GM21786 (cell line): ENCODE results near the gene RTTN.

Experiments used
- ATAC-seq: cut with Tn5 transposase; IDR thresholded peaks from one replicate; pipeline ENCODE4 v1.9.1; 2021; ENCODE audit not compliant: unreplicated experiment

The RTTN gene

GRCh38 chr18:70200286-70200685, 5.2 kb downstream of the RTTN start:
- no peak for ATAC-seq

- ATAC-seq, result no peak
Measured at GRCh38 chr18:70197844-70198243, 7.6 kb downstream of the RTTN start.

GRCh38 chr18:70197026-70197425, 8.5 kb downstream of the RTTN start:
- no peak for ATAC-seq

- no peak for ATAC-seq
Measured at GRCh38 chr18:70195852-70196434, 9.5 kb downstream of the RTTN start.

GRCh38 chr18:70195014-70195614, 10.4 kb downstream of the RTTN start:
- peak; percentile 46 for ATAC-seq

- peak; percentile 89 for ATAC-seq
Measured at GRCh38 chr18:70194227-70194890, 11.1 kb downstream of the RTTN start.

GRCh38 chr18:70190529-70190928, 15.0 kb downstream of the RTTN start:
- ATAC-seq, result no peak

GRCh38 chr18:70188113-70188512, 17.4 kb downstream of the RTTN start:
- ATAC-seq, result no peak

GRCh38 chr18:70183441-70183840, 22.0 kb downstream of the RTTN start:
- ATAC-seq, result no peak

- no peak for ATAC-seq
Measured at GRCh38 chr18:70182548-70182947, 22.9 kb downstream of the RTTN start.

GRCh38 chr18:70181725-70182124, 23.8 kb downstream of the RTTN start:
- no peak for ATAC-seq

GRCh38 chr18:70181015-70181414, 24.5 kb downstream of the RTTN start:
- ATAC-seq, result no peak

- ATAC-seq, result no peak
Measured at GRCh38 chr18:70176537-70176936, 28.9 kb downstream of the RTTN start.

GRCh38 chr18:70175216-70175615, 30.3 kb downstream of the RTTN start:
- no peak for ATAC-seq

- ATAC-seq, result no peak
Measured at GRCh38 chr18:70172225-70172624, 33.3 kb downstream of the RTTN start.

- ATAC-seq, result no peak
Measured at GRCh38 chr18:70169747-70170146, 35.7 kb downstream of the RTTN start.

GRCh38 chr18:70166668-70167067, 38.8 kb downstream of the RTTN start:
- no peak for ATAC-seq

GRCh38 chr18:70165936-70166335, 39.6 kb downstream of the RTTN start:
- ATAC-seq, result peak; percentile 75

GRCh38 chr18:70160073-70160678, 45.3 kb downstream of the RTTN start:
- no peak for ATAC-seq

- ATAC-seq, result peak; percentile 92
Measured at GRCh38 chr18:70158992-70159717, 46.3 kb downstream of the RTTN start.

GRCh38 chr18:70156886-70157285, 48.6 kb downstream of the RTTN start:
- ATAC-seq, result no peak
